ENCODE measurements around the gene ITIH5.

Gene ITIH5

DNA sequence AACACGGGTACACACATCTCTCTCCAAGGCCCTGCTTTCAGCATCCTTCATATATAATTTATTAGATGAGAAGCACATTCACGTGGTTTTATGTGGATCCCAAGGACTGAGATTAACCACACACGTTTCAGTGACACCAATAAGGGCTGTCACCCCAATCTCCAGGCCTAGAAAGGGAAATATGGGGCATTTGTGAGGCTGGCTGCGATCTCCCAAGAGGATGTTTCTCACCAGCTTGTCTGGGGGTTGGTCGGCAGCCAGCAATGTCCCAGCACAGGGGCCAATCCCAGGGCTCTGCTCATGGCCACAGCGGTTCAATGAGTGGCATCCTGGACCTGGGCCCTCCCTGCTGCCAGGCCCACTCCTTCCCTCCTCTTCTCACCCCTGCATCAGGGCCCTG, 115.5 kb downstream of the ITIH5 start:
- no peak for DNase-seq (ENCODE audit: low read depth in 2 of 2)

DNA sequence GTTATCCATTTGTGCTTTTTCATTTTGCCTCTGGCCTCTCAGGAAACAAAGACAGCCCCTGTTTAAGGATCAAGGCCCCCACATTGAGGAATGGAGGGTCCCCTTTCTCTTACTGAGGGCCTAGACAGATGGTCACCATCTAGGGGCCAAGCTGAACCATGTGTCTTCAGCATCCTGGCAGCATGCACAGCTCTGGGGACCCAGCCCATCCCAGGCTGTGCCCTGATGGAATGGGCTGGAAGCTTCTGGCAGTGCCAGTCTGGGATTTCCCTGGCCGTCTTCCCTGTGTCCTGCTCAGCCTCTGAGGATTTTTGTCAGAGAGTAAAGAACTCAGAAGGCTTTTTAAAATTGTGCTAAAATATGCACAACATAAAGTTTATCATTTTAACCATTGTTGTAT, 116.8 kb downstream of the ITIH5 start:
- no peak for DNase-seq (ENCODE audit: low read depth in 2 of 2)

DNA sequence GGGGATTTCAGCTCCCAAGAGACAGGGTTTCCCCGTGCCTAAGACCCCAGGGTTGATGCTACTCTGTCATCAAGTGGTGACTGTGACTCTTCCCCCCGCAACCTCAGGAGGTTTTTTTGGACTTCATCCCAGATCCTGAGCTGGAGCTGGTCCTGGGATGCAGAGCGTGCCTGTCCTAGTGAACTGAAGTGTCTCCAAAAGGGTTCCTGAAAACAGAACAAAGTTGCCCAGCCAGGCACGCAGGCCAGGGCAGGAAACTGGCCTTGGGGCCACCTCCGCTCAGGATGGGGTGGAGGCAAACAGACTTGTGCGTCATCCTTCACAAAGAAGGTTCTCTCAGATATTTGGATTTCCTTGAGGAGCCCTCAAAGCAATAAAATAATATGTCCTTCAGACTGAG, 118.9 kb downstream of the ITIH5 start:
- DNase-seq (ENCODE audit: low read depth in 2 of 2), result no peak

DNA sequence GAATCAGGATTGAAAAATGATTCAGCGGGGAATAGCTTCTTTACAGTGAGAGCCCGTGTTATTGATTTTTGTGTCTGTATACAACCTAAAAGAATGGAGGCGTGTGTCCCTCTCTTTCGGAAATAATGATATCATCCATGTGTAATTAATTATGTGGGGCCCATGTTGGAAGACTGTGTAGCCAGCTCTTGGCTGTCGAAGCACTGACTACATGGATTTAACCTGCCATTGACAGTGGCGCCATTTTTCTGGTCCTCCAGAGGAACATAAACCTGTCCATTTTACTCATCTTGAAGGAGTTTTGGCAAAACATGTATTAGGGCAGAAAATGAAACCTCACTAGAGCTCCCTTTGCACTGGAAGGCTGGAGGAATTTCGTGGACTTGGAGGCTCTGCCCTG, 119.6 kb downstream of the ITIH5 start:
- no peak for DNase-seq (ENCODE audit: low read depth in 2 of 2)

DNA sequence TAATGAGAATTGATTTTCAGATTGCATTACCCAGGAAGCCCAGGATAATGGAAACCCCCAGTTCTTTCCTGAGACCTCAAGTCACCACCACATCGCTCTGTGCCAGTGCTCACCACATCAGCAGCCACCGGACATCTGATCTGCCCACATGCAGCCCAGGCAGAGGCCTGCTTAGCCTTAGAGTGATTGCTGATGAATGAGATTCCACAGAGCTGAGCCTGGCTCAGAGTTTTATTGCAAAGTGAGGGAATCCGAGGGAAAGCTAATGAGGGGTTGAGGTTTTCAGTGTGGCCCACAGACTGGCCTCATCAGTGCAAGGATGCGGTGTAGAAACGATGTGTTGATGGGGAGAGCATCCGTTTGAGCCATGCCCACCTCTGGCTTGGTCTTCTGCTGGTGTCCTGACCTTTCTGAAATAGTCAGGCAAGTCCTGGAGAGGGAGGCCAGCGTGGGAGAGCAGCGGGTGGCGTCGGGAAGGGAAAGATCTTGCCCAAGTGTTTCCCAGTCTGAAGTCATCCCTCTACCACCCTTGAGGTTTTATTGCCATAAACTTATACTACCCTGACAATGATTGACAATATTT, 120.3 kb downstream of the ITIH5 start:
- DNase-seq (ENCODE audit: low read depth in 2 of 2), result no peak

DNA sequence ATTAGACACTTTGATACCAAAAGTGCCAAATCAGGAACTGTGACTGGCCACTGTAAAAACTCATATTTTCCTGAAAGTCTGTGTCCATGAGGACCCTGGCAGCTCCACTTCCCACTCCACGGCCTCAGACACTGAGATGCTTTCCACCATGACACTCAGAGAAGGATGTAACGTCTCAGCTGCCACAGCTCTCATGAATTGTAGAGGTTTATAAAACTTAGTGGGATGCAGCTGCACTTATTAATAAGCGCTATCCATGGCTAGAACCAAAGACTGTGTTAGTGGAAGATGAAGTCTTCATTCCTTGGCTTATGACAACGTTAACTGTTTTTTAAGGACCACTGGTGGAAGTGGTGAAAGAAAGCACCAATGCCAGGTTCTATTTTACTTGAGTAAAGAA, 121.0 kb downstream of the ITIH5 start:
- DNase-seq (ENCODE audit: low read depth in 2 of 2), result no peak

DNA sequence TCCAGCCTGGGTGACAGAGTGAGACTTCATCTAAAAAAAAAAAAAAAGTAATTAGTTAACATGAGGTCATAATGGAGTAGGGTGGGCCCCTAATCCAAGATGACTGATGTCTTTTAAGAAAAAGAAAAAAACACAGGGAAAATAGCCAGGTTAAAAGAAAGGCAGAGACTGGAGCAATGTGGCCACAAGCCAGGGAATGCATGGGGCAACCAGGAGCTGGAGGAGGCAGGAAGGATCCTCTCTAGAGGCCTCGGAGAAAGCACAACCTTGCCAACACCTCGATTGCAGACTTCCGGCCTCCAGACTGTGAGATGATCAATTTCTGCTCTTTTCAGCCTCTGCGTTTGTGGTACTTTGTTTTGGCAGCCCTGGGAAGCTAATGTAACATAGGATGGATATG, 121.5 kb downstream of the ITIH5 start:
- no peak for DNase-seq (ENCODE audit: low read depth in 2 of 2)

DNA sequence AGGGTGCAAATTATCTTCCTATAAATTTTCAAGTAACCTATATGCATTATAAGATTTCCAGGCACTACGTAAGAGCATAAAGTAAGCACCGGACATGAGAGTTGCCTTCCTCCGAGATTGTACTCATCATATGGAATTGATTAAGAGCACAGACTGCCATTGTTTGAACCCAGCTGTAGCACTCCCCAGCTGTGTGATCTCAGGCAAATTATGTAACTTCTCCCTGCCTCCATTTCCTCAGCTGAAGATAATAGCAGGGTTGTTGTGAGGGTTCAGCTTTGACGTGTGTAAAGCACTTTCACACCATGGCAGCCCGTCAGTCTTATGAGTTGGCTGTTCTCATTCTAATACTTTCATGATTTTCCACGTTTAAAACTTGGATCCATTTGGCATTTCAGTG, 122.6 kb downstream of the ITIH5 start:
- DNase-seq (ENCODE audit: low read depth in 2 of 2), result no peak

DNA sequence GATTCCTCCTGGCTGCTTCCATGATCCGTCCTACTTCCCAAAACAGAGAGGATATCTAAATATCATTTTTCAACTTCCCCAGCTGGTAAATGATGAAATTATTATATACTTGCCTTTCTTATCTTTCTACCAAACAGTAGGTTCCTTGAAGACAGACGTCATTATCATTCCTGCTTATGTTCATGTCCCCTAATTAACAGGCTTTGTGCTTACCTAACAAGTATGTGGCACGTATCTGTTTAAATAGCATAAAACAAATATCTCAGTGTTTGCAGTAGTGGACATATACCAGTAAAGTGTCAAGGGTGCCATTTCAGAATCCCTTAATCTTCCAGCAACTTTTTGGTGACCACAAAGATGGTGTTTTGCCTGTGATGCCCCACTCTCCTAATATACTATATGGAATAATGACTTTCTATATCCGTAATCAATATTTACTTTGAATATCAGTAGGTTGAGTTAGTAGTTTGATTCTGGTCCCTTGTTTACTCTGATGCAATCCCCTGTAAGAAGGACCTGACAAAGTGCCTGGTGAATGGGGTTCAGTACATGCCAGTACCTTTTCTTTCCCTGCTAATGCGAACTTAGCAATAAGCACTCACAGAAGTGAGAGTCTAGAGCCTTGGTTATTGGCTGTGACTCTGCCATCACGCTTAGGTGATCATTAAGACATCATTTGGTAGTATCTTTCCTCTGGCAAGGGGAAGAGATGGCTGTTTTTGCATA, 124.4 kb downstream of the ITIH5 start:
- no peak for DNase-seq (ENCODE audit: low read depth in 2 of 2)

DNA sequence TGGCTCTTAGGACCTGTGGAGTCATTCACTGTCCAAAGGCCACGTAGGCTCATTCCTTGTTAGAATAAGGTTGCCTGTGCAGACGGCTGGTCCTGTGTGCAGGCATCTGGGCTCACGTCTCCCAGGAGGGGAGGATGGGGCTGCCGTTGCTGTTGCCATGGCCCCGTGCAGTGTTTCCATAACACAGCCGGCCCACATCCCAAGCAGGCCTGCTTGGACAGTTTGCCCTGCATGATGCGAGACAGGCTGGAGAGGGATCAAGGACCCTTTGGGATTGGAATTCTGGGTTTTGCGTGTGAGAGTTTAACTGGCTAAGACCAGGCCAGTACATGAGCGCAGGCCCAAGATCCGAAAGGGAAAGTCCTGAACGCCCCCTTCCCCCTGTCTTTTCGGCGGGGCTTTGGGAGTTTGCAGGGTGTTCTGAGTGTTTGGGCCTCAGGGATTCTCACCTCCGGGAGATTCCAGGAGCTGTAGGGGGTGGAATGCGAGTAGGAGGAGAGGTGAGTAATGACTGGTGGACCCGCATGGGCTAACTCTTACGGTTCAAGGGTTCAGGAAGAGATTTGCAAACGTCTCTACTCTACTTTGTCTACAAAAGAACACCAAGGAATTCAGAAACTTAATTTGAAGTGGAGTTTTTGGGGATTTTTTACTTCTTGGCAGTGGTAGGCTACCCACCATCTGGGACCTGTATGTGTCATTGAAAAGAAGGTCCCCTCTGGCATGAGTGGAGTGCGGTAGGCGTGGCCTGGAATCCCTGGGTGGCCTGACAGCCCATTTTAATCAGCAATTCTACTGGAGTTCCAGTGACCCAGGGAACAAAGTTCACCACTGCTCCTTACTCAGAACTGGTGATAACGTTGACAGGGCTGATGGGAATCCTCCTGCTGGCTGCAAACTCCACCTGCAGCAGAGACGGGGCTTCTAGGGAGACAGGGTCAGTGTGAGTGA, 125.4 kb downstream of the ITIH5 start:
- no peak for DNase-seq (ENCODE audit: low read depth in 2 of 2)

DNA sequence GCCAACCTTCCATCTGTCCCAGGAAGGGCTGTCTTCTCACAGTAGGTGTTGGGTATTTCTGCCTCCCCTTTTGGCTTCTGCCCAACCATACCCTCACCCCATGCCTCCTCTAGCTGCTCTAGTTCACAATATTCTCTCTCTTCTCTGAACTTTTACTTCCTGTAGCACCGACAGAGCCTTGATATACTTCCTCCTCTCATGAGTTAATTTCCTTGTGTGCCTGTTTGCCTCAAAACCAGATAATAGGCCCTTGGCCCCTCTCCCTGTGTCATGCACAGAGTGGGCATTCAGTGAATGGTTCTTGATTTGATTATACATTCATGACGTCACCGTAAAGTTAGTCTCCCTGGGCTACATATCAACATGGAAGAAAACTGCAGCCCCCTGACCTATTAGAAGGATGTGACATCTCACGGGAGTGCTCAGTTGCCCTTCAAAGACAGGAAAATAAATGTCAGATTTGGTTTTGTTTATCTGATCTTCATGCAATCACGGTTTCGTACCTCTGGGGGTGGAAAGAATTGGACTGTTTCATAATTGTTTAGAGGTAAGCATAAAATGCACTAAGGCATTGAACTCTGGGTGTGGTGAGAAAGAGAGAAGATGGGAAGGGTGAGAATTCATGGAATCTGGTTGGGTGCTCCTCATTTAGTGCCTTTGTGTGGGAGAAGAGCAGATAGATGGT, 127.7 kb downstream of the ITIH5 start:
- no peak for DNase-seq (ENCODE audit: low read depth in 2 of 2)

DNA sequence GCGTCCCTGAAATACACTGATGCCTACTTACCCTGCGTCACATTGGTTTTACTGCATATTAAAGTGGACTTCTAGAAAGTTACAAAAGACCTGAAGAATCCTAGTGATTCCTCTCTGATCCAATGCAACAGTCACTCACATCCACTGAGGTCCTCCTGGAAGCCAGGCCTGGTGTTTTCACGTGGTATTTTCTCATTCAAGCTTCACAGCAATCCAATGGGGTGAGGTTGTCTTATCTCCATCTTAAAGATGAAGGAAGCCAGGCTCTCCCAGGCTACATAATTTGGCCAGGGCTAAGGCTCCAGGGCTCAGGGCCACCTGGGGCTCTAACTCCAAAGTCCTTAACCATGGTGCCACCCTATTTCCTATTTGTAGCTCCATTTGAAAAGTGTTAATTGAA, 129.6 kb downstream of the ITIH5 start:
- DNase-seq (ENCODE audit: low read depth in 2 of 2), result no peak

DNA sequence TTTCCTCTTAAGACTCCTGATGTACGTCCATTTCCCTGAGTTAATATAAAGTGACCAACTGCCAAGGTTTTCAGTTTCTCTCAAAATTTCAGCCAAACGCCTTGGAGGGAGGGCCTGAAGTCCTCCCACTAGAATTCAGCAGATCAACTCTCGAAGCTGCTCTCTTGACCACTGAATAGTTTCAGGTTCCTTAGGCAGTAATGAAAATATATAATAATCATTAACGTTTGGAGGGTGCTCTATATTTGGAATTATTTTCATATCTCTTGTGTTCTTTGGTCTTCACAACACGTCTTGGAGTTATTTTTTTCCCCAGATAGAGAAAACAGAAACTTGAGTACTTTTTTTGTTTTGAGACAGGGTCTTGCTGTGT, 132.3 kb downstream of the ITIH5 start:
- DNase-seq (ENCODE audit: low read depth in 2 of 2), result no peak

DNA sequence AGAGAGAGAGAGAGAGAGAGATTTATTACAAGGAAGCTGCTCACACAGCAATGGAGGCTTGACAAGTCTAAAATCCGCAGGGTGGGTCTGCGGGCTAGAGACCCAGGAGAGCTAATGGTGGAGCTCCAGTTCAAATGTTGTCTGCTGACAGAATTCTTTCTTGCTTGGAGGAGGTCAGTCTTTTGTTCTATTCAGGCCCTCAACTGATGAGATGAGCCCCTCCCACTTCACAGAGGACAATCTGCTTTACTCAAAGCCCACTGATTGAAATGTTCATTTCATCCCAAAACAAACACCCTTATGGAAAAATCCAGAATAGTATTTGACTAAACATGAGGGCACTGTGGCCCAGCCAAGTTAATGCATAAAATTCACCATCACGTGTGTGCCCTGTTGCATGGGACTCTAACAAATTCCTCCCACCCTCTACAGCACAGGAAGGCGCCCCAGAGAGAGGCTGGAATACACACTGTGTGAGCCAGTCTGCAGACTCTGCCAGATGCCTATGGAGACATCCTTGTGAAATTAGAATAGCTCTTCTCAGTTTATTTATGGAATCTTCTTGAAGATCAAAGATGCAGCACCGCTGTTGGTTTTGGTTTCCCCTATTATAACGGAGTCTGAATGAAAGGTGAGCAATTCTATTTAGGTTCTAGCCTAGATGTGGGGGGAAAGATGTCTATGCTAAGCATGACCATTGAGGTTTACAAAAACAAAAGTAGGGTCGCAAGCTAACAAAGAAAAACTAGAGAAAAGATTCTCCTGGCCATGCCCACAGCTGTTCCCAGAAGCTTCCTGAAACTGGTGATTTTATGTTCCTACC, 132.9 kb downstream of the ITIH5 start:
- no peak for DNase-seq (ENCODE audit: low read depth in 2 of 2)

DNA sequence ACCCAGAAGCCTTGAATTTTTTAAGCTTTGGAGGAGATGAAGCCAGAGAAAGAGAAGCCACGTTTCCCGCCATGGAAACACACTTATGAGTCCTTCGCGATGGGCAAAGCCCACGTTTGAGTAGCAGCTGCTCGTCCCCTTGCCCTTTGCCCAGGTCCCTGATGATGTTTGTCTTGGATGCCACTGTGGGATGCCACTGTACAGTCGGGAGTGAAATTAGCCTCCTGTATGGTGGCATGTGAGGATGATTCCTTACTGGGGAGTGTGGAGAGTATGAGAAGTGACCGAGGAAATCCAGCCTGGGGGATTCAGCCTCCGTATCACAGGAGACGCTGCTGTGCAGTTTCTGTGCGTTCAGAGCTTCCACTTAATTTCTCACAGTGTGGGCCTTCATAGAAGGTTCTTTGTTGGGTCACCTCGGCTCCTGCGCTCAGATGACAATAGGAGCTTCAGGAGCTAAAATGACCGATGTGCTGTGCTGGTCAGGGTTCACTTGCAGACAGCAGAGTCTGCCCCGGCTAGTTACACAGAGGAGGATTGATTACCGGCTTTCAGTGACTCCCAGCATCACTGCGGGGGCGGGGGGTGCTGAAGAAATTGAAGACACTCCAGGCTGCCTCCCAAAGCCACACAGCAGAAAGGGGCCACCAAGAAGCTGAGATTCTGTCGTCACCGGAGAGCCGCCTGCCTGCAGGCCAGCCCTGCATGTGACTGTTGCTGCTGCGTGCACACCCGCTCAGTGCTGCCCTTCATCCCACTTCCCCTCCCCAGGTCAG, 133.9 kb downstream of the ITIH5 start:
- no peak for DNase-seq (ENCODE audit: low read depth in 2 of 2)

DNA sequence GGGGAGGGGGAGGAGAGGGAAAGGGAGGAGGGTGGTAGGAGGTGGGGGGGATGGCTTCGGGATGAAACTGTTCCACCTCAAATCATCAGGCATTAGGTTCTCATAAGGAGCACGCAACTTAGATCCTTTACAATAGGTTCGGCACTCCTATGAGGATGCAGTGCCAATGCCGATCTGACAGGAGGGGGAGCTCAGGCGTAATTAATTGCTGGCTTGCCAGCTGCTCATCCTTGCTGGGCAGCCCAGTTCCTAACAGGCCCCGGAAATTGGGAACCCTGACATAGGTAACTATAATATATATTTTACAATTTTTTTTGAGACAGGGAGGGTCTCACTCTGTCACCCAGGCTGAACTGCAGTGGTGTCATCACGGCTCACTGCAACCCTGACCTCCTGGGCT, 137.1 kb downstream of the ITIH5 start:
- no peak for DNase-seq (ENCODE audit: low read depth in 2 of 2)

DNA sequence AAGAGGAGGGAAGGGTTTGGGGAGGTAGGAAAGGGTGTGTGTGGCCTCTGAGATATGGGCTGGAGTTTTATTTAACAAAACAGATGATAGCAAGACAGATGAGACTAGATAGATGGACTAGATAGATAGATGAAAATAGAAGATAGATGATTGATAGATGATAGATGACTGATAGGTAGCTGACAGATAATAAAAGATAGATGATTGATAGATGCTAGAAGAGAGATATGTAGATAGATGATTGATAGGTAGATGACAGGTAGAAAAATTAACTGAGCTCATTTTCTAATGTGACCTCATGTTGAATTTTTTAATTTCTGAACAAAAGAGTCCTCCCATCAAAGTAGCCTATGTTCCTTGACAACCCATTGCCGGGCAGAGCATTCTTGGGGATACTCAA, 139.3 kb downstream of the ITIH5 start:
- no peak for DNase-seq (ENCODE audit: low read depth in 2 of 2)

DNA sequence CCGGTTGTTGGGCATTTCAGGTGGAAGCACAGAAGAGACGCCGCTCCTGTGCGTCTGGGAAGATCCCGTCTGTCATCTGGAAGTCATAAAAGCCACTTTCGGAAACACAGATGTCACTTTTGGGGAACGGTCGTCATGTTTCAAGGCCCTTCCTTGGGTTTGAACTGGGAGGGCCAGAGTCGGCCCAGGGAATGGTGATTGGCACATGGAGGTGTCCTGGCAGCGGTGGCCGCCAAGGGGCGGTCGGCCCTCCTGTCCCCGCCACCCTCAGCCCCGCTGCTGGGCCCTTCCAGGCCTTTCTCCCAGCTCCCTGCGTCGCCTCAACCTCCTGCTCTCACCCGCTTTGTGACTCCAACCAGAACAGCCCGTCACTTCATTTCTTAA, 140.8 kb downstream of the ITIH5 start:
- DNase-seq (ENCODE audit: low read depth in 2 of 2), result no peak

DNA sequence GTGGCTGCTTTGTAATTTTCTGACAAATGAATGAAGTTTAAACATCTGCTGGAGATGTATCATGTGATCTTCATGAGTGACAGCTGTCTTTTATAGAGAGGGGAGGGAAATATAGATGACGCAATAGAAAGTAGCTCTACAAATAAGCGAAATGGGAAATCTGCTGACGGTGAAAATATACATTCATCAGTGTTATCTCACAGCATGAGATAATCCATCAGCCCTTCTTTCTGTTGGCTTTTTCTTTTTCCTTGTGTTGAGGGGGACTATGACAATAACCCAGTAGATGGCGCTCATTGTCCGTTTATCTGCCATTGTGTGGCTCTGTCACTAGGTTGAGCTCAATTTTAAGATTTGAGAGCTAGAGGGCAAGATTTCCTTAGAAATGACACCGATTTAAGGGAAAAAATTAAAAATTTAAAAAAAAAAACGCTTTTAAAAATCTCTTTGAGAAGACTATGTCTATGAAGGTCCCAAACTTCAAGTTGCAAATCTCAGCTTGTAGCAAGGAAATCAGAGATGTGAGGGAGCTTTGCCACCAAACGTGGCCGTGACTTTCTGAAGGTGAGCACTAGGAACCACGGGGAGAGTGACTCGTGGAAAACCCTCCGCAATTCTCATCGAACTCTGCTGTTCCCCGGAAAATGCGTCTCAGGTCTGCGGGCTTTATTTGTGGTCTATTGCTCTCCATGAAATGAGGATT, 141.3 kb downstream of the ITIH5 start:
- DNase-seq (ENCODE audit: low read depth in 2 of 2), result peak in 1 of 2 donors; percentile 58

DNA sequence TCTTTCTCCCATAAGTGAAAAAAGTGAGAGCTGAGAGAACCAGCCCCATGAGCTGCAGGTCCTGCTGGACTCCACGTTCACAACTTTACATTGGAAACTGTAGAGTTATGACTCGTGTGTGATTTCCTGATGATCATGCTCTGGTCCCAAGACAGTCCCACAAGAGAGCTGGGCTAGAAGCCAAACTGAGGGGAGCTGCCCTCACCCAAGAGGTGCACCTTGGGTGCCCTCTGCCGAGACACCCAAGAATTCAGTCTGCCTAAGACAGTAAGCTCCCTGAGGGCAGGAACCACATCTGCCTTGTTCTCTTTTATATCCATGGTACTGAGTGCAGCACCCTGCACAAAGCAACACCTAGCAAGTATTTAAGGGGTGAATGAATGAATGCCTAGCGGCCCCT, 143.1 kb downstream of the ITIH5 start:
- no peak for DNase-seq (ENCODE audit: low read depth in 2 of 2)

All from stimulated activated CD4-positive, alpha-beta T cell treated with anti-CD3 and anti-CD28 coated beads, Interleukin-1b, Interleukin-23, amount 100 ng/mL, for 4 hours (primary cell).